ENCODE data around the gene SRSF1. TPM values are rescaled to one million over a fixed set of nuclear protein-coding genes. Genes with fewer than 3 reads are reported as not detected.
A peak's percentile ranks its signal among the peaks of the same experiment; 100 is the strongest.

Gene SRSF1, protein sequence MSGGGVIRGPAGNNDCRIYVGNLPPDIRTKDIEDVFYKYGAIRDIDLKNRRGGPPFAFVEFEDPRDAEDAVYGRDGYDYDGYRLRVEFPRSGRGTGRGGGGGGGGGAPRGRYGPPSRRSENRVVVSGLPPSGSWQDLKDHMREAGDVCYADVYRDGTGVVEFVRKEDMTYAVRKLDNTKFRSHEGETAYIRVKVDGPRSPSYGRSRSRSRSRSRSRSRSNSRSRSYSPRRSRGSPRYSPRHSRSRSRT
- total RNA-seq: 100 to 1,000 TPM; 333 to 342 TPM

DNA sequence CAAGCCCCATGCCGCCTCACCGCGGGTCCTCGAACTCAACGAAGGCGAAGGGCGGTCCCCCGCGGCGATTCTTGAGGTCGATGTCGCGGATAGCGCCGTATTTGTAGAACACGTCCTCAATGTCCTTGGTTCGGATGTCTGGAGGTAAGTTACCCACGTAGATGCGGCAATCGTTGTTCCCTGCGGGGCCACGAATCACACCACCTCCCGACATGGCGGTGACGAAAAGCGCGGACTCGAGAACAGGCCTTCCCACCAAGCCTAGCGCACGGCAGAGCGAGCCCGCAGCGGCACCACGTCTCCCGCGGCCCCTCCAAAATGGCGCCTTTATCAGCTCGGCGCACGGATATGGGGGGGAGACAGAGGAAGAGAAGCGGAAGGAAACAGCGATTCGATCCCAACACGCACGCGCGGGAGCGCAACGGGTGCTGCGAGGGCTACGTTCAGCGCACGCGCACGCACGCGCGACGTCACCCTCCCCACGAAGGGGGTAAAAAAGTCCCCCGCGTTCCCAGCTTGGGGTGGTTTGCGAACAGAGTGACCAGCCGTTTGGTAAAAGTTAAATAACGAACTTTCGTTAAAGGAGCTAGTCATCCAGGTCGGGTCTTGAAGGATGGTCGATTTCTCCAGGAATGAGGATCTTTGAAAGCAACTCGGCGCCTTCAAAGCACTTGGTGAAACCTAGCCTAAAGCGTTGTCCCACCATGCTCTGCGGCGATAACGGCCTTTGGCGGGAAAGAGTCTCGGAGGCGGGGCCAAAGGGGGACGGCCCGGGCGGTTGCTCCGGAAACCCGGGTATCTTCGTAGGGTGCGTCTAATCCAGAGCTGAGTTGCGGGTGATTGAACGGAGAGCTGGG, at the start of gene SRSF1:
Gene SRSF1 (minus strand): TSS at position 323 of the 857 bp plus-strand sequence. CDS start 109 bp downstream, at position 214.
- ChIA-PET CTCF (interaction anchor here (0.7 to 2.6 kb wide), 8 partner anchors 9 to 337 kb away, joined by 3 to 34 read pairs (median 3); no protein-coding TSS in a partner anchor), POLR2A (interaction anchor here (0.6 to 10.6 kb wide), 36 partner anchors 9 to 750 kb away, joined by 3 to 230 read pairs (median 4); partner anchors contain the start of genes DYNLL2, MKS1, MRPS23 and VEZF1)
- intact Hi-C loops (cut with micrococcal nuclease): loop anchor here (2.0 to 5.0 kb wide), 2 partner anchors 78 to 90 kb away; no protein-coding TSS in a partner anchor
- DNase-seq: peak; percentile 98
- peak within 1 kb of the TSS; percentile 99 for H3K27ac Mint-ChIP-seq
- peak within 1 kb of the TSS; percentile 97 for H3K4me3 Mint-ChIP-seq
- TF ChIP-seq, protein P1, sequence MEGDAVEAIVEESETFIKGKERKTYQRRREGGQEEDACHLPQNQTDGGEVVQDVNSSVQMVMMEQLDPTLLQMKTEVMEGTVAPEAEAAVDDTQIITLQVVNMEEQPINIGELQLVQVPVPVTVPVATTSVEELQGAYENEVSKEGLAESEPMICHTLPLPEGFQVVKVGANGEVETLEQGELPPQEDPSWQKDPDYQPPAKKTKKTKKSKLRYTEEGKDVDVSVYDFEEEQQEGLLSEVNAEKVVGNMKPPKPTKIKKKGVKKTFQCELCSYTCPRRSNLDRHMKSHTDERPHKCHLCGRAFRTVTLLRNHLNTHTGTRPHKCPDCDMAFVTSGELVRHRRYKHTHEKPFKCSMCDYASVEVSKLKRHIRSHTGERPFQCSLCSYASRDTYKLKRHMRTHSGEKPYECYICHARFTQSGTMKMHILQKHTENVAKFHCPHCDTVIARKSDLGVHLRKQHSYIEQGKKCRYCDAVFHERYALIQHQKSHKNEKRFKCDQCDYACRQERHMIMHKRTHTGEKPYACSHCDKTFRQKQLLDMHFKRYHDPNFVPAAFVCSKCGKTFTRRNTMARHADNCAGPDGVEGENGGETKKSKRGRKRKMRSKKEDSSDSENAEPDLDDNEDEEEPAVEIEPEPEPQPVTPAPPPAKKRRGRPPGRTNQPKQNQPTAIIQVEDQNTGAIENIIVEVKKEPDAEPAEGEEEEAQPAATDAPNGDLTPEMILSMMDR (IDR thresholded peaks at IDR 0.05): no peak
- H3K27me3 Mint-ChIP-seq: no peaks in the 10 kb centered on the region
- H3K9me3 Mint-ChIP-seq: no peaks in the 10 kb centered on the region
- peaks cover 40% of the 10 kb centered on the region for H3K4me1 Mint-ChIP-seq (ENCODE audit: low read depth)
- H3K36me3 Mint-ChIP-seq (ENCODE audit: low read depth): peaks cover 63% of the 10 kb centered on the region
- peak; percentile 91 for ATAC-seq

DNA sequence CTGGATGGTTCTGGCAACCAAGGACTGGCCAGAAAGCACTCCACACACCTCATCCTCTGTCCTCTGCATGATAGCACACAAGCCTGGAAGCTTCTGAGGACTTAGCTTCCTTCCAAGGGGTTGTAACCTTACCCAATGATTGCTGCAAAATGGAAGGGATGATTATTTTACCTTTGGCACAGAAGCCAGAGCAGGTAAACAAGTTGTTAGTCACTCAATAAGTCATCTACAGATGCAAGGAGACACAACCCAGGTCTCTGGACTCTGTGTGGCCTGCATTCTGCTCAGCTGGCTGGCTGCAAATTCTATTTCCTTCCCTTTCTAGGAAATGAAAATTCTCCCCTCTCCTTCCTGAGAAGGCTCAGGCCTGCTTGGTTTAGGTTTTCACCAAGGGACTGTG, 49.4 kb upstream of the SRSF1 start:
- POLR2A ChIA-PET: interaction anchor here (0.7 kb wide), 1 partner anchor 22 kb away, joined by 3 read pairs; no protein-coding TSS in a partner anchor
- ATAC-seq (no peak), DNase-seq (no peak)
- TF ChIP-seq, protein P1 (IDR thresholded peaks at IDR 0.05): no peak
- peaks cover 3% of the 10 kb centered on the region for H3K27me3 Mint-ChIP-seq
- CTCF ChIA-PET: interaction anchor here (1.2 kb wide), 1 partner anchor 56 kb away, joined by 3 read pairs; no protein-coding TSS in a partner anchor
- peaks cover 14% of the 10 kb centered on the region for H3K4me1 Mint-ChIP-seq (ENCODE audit: low read depth)
- H3K36me3 Mint-ChIP-seq (ENCODE audit: low read depth): no peaks in the 10 kb centered on the region
- no peak overlapping the region for H3K27ac Mint-ChIP-seq
- no peak overlapping the region for H3K4me3 Mint-ChIP-seq
- no peaks in the 10 kb centered on the region for H3K9me3 Mint-ChIP-seq
- intact Hi-C loops (cut with micrococcal nuclease): no loop called here

DNA sequence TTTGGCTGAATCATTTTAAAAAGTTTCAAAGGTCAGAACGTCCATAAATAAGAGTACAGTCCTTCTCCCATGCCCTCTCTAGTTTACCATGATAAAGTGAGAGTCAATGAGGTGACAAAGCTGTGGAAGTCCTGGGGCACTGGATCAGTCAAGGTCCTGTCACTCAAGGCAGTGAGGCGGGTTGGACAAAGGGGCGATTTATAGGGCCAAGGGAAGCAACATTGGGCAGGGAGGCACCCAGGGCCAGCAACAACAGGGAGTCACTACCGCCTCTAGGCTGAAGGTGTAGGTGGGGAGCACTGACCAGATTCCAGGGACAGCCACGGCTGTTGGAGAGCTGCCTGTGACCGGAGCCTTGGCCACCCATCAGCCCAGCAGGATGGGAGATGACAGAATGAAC, 47.6 kb upstream of the SRSF1 start:
- H3K27ac Mint-ChIP-seq: no peak overlapping the region
- ATAC-seq (no peak), DNase-seq (no peak)
- H3K9me3 Mint-ChIP-seq: no peaks in the 10 kb centered on the region
- ChIA-PET POLR2A (no interaction called here), CTCF (no interaction called here)
- no peak overlapping the region for H3K4me3 Mint-ChIP-seq
- peaks cover 14% of the 10 kb centered on the region for H3K4me1 Mint-ChIP-seq (ENCODE audit: low read depth)
- no peaks in the 10 kb centered on the region for H3K36me3 Mint-ChIP-seq (ENCODE audit: low read depth)
- intact Hi-C loops (cut with micrococcal nuclease): no loop called here
- TF ChIP-seq, protein P1 (IDR thresholded peaks at IDR 0.05): no peak
- peaks cover 3% of the 10 kb centered on the region for H3K27me3 Mint-ChIP-seq

DNA sequence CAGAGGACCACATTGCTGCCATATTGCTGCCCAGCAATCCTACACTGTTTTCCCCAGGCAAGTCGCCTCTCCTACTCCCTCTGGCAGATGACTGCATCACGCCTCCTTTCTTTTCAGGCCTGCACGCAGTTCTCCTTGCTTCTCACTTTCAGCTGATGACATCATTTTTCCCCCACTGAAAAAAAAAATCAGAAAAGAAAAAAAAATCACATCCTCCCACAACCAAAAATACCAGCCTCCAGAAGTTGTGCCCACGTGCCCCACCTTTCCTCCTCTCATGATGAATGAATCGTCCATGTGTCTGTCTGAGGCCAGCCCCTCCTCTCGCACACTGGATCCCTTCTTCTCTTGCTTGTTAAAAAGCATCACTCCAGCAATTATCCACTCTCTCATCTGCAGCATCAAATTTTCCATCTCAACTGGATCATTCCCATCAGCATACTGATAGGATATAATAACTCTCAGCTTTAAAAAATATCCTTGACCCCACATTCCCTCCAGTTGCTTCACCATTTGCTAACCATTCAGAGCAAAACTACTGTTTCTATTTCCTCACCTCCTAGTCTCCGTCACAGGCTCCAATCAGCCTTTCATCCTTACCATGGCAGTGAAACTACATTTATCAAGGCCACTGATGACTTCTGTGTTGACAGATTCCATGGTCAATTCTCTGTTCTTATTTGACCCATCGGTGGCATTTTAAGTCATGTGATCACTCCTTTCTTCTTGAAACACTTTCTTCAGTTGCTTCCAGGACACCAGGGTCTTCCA, 46.1 kb upstream of the SRSF1 start:
- no peaks in the 10 kb centered on the region for H3K27me3 Mint-ChIP-seq
- TF ChIP-seq, protein P1 (IDR thresholded peaks at IDR 0.05): no peak
- no peaks in the 10 kb centered on the region for H3K36me3 Mint-ChIP-seq (ENCODE audit: low read depth)
- H3K4me1 Mint-ChIP-seq (ENCODE audit: low read depth): peaks cover 14% of the 10 kb centered on the region
- DNase-seq (peak; percentile 60), ATAC-seq (peak; percentile 80)
- intact Hi-C loops (cut with micrococcal nuclease): no loop called here
- ChIA-PET POLR2A (interaction anchor here (1.2 to 1.4 kb wide), 2 partner anchors 33 to 46 kb away, joined by 3 to 4 read pairs; partner anchors contain the start of gene SRSF1), CTCF (interaction anchor here (0.6 to 0.8 kb wide), 2 partner anchors 8 to 117 kb away, joined by 3 read pairs; no protein-coding TSS in a partner anchor)
- H3K4me3 Mint-ChIP-seq: no peak overlapping the region
- no peak overlapping the region for H3K27ac Mint-ChIP-seq
- H3K9me3 Mint-ChIP-seq: no peaks in the 10 kb centered on the region

Measured in activated CD8-positive, alpha-beta T cell treated with anti-CD3 and anti-CD28 coated beads for 36 hours (primary cell).